Fibroblast of the aortic adventitia (primary cell): Measurements from ENCODE around the gene SLC33A1. TPM values are rescaled to one million over a fixed set of nuclear protein-coding genes. Genes with fewer than 3 reads are reported as not detected.
A peak's percentile ranks its signal among the peaks of the same experiment; 100 is the strongest.
"Not testable (repeated sequence)": the region's sequence is repeated elsewhere in the genome, so short reads cannot be mapped to it uniquely, and the experiment has no call there.

Experiments used
- DNase-seq: peaks from one replicate; pipeline ENCODE4 v3.0.0-alpha.2; 2010; ENCODE audit warnings: low read depth
- H3K4me3 ChIP-seq: 2 replicates; pipeline ENCODE4 v1.5.1; 2011; ENCODE audit warnings: low read depth, mild to moderate bottlenecking, control low read depth, low read length, moderate library complexity
- CTCF ChIP-seq: IDR thresholded peaks from 2 replicates; pipeline ENCODE4 v1.5.1; 2011; ENCODE audit warnings: mild to moderate bottlenecking, low read length, control low read depth, inconsistent platforms; ENCODE audit not compliant: insufficient read depth
- total RNA-seq: library from RNA; depleted of rRNA; stranded (reverse); fragments of >200 nt; gene quantifications from 2 replicates; pipeline ENCODE4 v1.2.3, GENCODE V29; 2012; ENCODE audit warnings: low replicate concordance

SLC33A1 gene
- total RNA-seq, 1 donor, result 49.8 TPM

- TF ChIP-seq CTCF, result no peak
- no peak overlapping the region for H3K4me3 ChIP-seq
- DNase-seq, result no peak
These were observed 7.4 kb upstream of the SLC33A1 start for GRCh38 chr3:155861476-155862183.

- not testable (repeated sequence) for H3K4me3 ChIP-seq, DNase-seq
These were observed 6.2 kb upstream of the SLC33A1 start for GRCh38 chr3:155860424-155860823.

GRCh38 chr3:155859859-155860258 lies 5.6 kb upstream of the SLC33A1 start:
- H3K4me3 ChIP-seq, result no peak overlapping the region
- DNase-seq, result peak; percentile 51
- TF ChIP-seq CTCF, result peak; percentile 24

DNA sequence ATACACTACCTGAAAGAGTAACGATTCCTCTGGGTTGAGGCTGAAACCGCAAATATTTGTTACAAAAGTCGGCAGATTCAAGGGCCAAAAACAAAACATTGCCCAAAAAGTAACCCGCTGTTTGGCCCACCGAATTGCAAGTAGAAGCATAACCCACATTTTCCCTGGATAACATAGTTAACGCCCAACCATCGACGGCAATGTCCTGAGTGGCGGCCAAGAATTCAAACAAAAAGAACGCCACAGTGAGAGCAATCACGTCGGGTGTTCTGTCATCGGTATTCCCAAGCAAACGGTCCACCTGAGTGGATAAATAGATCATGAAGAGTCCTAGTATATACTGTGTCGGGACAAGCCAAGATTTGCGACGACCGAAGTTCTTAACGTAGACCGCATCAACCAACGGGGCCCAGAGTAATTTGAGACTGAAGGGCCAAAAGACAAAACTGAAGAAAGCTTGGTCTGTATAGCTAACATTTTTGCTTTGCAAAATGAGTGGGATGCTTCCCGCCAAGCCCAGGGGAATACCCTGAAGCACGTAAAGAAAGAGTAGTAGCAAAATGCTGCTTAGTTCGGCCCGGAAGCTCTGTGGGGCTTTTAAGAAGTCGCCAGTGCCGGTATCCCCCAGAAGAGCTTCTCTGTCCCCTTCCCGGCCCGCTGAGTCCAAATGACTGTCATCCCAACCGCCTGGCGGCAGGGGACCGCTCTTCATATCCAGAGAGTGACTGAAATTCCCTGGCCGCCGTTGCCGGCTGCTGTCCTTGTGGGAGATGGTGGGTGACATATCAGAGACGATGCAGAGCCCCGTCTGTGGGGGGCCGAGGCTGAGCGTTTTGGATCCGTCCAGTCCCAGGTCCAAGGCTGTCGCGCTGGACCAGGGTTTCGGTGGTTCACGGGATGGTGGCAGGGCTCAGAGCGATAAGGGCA lies 750 bp downstream of the SLC33A1 start:
- peak overlapping the region; percentile 79 for H3K4me3 ChIP-seq
- peak; percentile 43 for DNase-seq
- TF ChIP-seq CTCF, result no peak

GRCh38 chr3:155852341-155852740 lies 1.9 kb downstream of the SLC33A1 start:
- H3K4me3 ChIP-seq, result peak overlapping the region; percentile 79
- TF ChIP-seq CTCF, result no peak
- no peak for DNase-seq

GRCh38 chr3:155849404-155849803 lies 4.8 kb downstream of the SLC33A1 start:
- not testable (repeated sequence) for DNase-seq, H3K4me3 ChIP-seq

- DNase-seq, result no peak
- H3K4me3 ChIP-seq, result no peak overlapping the region
- TF ChIP-seq CTCF, result no peak
These were observed 6.2 kb downstream of the SLC33A1 start for GRCh38 chr3:155847993-155848392.

- no peak for TF ChIP-seq CTCF
- DNase-seq, result peak; percentile 34
- H3K4me3 ChIP-seq, result no peak overlapping the region
These were observed 8.1 kb downstream of the SLC33A1 start for GRCh38 chr3:155846119-155846518.
